ENCODE measurements around the gene SMYD3. TPM values are rescaled to one million over a fixed set of nuclear protein-coding genes. Genes with fewer than 3 reads are reported as not detected.

The SMYD3 gene
- total RNA-seq, 1 donor from 2014 or later, result 26.7 TPM

Other genes with a start within 250 kb of the SMYD3 start
- gene TFB2M, start 59.0 kb upstream of the SMYD3 start, total RNA-seq, result 19.3 and 20.2 TPM in 2 replicates
- 14.2 and 17.5 TPM in 2 replicates for gene CNST, start 59.2 kb upstream of the SMYD3 start, total RNA-seq
- 61.3 and 61.9 TPM in 2 replicates for gene SCCPDH, start 217.1 kb upstream of the SMYD3 start, total RNA-seq

Data from pulmonary artery endothelial cell (primary cell).